Neutrophil (primary cell): ENCODE data around the gene TRIM71.

Experiments used
- H3K27ac ChIP-seq: fragments of 200-600 bp; sonication (generic); 2 replicates; pipeline ENCODE4 v1.5.1; 2016; ENCODE audit warnings: mild to moderate bottlenecking, moderate library complexity
- H3K27me3 ChIP-seq: fragments of 200-600 bp; sonication (generic); 2 replicates; pipeline ENCODE4 v1.6.0; 2016; ENCODE audit warnings: mild to moderate bottlenecking
- H3K36me3 ChIP-seq: fragments of 200-600 bp; sonication (generic); 2 replicates; pipeline ENCODE4 v1.5.1; 2017
- H3K4me1 ChIP-seq, 2 experiments: fragments of 200-600 bp in 1 of 2; sonication (generic) in 1 of 2; 1 replicate in 1 of 2; 2 replicates in 1 of 2; pipeline versions ENCODE4 v1.5.1 to v1.6.1; 2013 to 2016; ENCODE audit warnings: low read depth in 1 of 2, low read length in 1 of 2, mild to moderate bottlenecking in 1 of 2, moderate library complexity in 1 of 2; ENCODE audit not compliant: control insufficient read depth in 1 of 2, insufficient read depth in 1 of 2
- H3K4me3 ChIP-seq, 2 experiments: fragments of 200-600 bp in 1 of 2; sonication (generic) in 1 of 2; 1 replicate in 1 of 2; 2 replicates in 1 of 2; pipeline ENCODE4 v1.5.1; 2013 to 2016; ENCODE audit warnings: low read depth in 1 of 2, low read length in 1 of 2, mild to moderate bottlenecking in 1 of 2, moderate library complexity in 1 of 2
- H3K9me3 ChIP-seq: fragments of 200-600 bp; sonication (generic); 2 replicates; pipeline ENCODE4 v1.5.1; 2016
- CTCF ChIP-seq: fragments of 200-600 bp; sonication (generic); IDR thresholded peaks from 2 replicates; pipeline ENCODE4 v1.5.1; 2016; ENCODE audit warnings: antibody characterized with exemption

Gene TRIM71

GRCh38 chr3:32855350-32855953, 37.7 kb downstream of the TRIM71 start:
- H3K4me1 ChIP-seq: no peaks in the 10 kb centered on the region
- H3K27me3 ChIP-seq: no peaks in the 10 kb centered on the region
- no peak for TF ChIP-seq CTCF
- H3K4me3 ChIP-seq: no peak overlapping the region
- no peaks in the 10 kb centered on the region for H3K9me3 ChIP-seq
- H3K27ac ChIP-seq: no peak overlapping the region
- no peaks in the 10 kb centered on the region for H3K36me3 ChIP-seq

GRCh38 chr3:32856355-32856889, 38.6 kb downstream of the TRIM71 start:
- TF ChIP-seq CTCF: no peak
- Histone ChIP-seq H3K4me1 (no peaks in the 10 kb centered on the region), H3K36me3 (no peaks in the 10 kb centered on the region), H3K27me3 (no peaks in the 10 kb centered on the region), H3K27ac (no peak overlapping the region), H3K4me3 (no peak overlapping the region), H3K9me3 (no peaks in the 10 kb centered on the region)

- no peak overlapping the region for H3K27ac ChIP-seq
- no peaks in the 10 kb centered on the region for H3K27me3 ChIP-seq
- TF ChIP-seq CTCF: no peak
- H3K36me3 ChIP-seq: no peaks in the 10 kb centered on the region
- no peaks in the 10 kb centered on the region for H3K4me1 ChIP-seq
- H3K9me3 ChIP-seq: no peaks in the 10 kb centered on the region
- no peak overlapping the region for H3K4me3 ChIP-seq
Observed at GRCh38 chr3:32856901-32857507, 39.2 kb downstream of the TRIM71 start.

GRCh38 chr3:32857921-32858320, 40.1 kb downstream of the TRIM71 start:
- Histone ChIP-seq H3K27ac (no peak overlapping the region), H3K9me3 (no peaks in the 10 kb centered on the region), H3K27me3 (no peaks in the 10 kb centered on the region), H3K36me3 (no peaks in the 10 kb centered on the region), H3K4me1 (no peaks in the 10 kb centered on the region), H3K4me3 (no peak overlapping the region)
- TF ChIP-seq CTCF: no peak

GRCh38 chr3:32859604-32860237, 41.9 kb downstream of the TRIM71 start:
- TF ChIP-seq CTCF: no peak
- Histone ChIP-seq H3K27ac (no peak overlapping the region), H3K4me3 (no peak overlapping the region), H3K36me3 (no peaks in the 10 kb centered on the region), H3K4me1 (no peaks in the 10 kb centered on the region), H3K27me3 (no peaks in the 10 kb centered on the region), H3K9me3 (no peaks in the 10 kb centered on the region)
